ENCODE results near the gene CEP72.

DNA sequence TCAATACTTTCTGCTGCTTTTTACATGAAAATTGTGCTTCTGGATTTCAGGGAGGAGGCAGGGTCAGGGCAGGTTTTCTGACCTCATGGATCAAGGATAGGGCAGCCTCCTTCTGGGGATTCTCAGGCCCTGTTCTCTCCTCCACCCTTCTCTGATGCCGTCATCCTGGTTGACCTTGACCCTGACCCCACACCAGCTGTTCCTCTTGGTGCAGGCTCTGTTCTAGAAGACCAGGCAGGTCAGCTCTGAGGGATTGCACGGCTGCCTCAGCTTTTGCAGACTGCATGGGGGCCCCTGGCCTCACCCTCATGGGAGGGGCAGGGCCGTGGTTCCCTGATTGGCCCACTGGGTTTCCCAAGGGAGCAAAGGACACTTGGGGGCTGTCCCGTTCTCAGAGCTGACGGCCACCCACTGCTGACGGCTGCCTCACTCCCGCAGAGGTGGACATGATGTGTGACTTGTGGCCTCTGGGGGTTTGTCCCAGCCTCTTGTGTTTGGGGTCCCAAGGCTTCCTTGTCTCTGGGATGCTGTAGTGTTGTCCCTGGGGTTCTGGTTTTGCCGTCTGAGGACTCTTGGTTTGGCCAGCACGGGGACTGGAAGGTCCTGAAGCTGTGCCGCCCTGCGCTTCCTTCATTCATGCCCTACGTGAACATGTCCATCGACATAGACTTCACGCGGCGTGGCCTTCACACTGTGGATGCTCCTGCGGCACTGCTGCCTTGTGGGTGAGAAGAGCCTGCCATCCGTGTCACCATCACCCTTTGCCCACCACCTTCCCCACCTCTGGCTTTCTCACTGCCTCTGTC, 34.5 kb downstream of the CEP72 start:
- TF ChIP-seq, protein P1, sequence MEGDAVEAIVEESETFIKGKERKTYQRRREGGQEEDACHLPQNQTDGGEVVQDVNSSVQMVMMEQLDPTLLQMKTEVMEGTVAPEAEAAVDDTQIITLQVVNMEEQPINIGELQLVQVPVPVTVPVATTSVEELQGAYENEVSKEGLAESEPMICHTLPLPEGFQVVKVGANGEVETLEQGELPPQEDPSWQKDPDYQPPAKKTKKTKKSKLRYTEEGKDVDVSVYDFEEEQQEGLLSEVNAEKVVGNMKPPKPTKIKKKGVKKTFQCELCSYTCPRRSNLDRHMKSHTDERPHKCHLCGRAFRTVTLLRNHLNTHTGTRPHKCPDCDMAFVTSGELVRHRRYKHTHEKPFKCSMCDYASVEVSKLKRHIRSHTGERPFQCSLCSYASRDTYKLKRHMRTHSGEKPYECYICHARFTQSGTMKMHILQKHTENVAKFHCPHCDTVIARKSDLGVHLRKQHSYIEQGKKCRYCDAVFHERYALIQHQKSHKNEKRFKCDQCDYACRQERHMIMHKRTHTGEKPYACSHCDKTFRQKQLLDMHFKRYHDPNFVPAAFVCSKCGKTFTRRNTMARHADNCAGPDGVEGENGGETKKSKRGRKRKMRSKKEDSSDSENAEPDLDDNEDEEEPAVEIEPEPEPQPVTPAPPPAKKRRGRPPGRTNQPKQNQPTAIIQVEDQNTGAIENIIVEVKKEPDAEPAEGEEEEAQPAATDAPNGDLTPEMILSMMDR (IDR thresholded peaks at IDR 0.05), result no peak
- TF ChIP-seq POLR2A (IDR thresholded peaks at IDR 0.05; ENCODE audit: low read depth) (no peak), EP300 (IDR thresholded peaks at IDR 0.05) (no peak), POLR2AphosphoS5 (IDR thresholded peaks at IDR 0.05) (no peak)

All from esophagus muscularis mucosa (tissue), 4 donors.